ENCODE data around the gene TFAP2C.

GRCh38 chr20:56665806-56666205 is 36.7 kb downstream of the TFAP2C start:
- TF ChIP-seq CTCF (optimal IDR thresholded peaks at IDR 0.05 in 1 of 3, IDR thresholded peaks at IDR 0.05 in 1 of 3, conservative IDR thresholded peaks at IDR 0.05 in 1 of 3; ENCODE audit: extremely low read depth in 1 of 3, insufficient read depth in 2 of 3, low read length in 3 of 3) (no peak), EZH2 (IDR thresholded peaks at IDR 0.05; ENCODE audit: low read length) (no peak)

All from keratinocyte (primary cell).